Measurements from ENCODE around the gene DLX1. TPM values are rescaled to one million over a fixed set of nuclear protein-coding genes. Genes with fewer than 3 reads are reported as not detected.

DLX1 gene
- total and polyA plus RNA-seq, 2 of the 8 experiments (the other 6 are each of a cell fraction or from before 2014, with no cell fraction given), result 0.11 TPM; not detected in 1

DNA sequence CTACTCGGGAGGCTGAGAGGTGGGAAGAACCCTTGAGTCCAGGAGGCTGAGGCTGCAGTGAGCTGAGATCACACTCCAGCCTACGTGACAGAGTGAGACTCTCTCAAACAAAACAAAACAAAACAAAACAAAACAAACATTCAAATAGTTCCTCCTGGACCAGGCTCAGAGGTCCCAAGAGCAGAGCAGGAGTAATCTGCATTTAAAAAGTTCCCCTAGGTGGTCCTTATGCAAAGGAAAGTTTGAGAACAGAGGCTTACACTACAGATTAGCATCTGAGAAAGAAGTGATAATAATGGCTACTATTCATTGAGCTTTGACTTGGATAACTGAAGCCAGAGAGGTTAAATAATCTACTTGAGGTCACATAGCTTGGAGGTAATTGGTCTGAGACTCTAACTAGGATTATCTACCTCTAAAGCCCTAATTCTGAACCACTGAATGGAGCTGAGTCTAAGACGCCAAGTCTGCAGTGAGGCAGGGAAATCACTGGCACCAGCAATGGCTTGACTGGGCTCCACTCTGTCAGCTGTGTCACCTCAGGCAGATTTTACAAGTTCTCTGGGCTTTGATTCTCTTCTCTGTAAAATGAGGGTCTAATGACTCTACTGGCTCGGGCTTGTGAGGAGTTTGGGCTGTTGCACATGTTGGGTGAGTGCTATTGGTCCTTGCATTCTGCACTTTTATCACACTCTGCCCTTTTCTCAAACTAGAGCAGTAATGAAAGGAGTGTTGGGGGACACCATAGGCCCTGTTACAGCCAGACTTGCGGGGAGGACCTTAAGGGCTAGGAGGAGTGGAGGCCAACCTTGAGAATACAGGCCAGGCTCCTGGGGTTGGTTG, 46.6 kb downstream of the DLX1 start (continued):
- TF ChIP-seq, protein P1, sequence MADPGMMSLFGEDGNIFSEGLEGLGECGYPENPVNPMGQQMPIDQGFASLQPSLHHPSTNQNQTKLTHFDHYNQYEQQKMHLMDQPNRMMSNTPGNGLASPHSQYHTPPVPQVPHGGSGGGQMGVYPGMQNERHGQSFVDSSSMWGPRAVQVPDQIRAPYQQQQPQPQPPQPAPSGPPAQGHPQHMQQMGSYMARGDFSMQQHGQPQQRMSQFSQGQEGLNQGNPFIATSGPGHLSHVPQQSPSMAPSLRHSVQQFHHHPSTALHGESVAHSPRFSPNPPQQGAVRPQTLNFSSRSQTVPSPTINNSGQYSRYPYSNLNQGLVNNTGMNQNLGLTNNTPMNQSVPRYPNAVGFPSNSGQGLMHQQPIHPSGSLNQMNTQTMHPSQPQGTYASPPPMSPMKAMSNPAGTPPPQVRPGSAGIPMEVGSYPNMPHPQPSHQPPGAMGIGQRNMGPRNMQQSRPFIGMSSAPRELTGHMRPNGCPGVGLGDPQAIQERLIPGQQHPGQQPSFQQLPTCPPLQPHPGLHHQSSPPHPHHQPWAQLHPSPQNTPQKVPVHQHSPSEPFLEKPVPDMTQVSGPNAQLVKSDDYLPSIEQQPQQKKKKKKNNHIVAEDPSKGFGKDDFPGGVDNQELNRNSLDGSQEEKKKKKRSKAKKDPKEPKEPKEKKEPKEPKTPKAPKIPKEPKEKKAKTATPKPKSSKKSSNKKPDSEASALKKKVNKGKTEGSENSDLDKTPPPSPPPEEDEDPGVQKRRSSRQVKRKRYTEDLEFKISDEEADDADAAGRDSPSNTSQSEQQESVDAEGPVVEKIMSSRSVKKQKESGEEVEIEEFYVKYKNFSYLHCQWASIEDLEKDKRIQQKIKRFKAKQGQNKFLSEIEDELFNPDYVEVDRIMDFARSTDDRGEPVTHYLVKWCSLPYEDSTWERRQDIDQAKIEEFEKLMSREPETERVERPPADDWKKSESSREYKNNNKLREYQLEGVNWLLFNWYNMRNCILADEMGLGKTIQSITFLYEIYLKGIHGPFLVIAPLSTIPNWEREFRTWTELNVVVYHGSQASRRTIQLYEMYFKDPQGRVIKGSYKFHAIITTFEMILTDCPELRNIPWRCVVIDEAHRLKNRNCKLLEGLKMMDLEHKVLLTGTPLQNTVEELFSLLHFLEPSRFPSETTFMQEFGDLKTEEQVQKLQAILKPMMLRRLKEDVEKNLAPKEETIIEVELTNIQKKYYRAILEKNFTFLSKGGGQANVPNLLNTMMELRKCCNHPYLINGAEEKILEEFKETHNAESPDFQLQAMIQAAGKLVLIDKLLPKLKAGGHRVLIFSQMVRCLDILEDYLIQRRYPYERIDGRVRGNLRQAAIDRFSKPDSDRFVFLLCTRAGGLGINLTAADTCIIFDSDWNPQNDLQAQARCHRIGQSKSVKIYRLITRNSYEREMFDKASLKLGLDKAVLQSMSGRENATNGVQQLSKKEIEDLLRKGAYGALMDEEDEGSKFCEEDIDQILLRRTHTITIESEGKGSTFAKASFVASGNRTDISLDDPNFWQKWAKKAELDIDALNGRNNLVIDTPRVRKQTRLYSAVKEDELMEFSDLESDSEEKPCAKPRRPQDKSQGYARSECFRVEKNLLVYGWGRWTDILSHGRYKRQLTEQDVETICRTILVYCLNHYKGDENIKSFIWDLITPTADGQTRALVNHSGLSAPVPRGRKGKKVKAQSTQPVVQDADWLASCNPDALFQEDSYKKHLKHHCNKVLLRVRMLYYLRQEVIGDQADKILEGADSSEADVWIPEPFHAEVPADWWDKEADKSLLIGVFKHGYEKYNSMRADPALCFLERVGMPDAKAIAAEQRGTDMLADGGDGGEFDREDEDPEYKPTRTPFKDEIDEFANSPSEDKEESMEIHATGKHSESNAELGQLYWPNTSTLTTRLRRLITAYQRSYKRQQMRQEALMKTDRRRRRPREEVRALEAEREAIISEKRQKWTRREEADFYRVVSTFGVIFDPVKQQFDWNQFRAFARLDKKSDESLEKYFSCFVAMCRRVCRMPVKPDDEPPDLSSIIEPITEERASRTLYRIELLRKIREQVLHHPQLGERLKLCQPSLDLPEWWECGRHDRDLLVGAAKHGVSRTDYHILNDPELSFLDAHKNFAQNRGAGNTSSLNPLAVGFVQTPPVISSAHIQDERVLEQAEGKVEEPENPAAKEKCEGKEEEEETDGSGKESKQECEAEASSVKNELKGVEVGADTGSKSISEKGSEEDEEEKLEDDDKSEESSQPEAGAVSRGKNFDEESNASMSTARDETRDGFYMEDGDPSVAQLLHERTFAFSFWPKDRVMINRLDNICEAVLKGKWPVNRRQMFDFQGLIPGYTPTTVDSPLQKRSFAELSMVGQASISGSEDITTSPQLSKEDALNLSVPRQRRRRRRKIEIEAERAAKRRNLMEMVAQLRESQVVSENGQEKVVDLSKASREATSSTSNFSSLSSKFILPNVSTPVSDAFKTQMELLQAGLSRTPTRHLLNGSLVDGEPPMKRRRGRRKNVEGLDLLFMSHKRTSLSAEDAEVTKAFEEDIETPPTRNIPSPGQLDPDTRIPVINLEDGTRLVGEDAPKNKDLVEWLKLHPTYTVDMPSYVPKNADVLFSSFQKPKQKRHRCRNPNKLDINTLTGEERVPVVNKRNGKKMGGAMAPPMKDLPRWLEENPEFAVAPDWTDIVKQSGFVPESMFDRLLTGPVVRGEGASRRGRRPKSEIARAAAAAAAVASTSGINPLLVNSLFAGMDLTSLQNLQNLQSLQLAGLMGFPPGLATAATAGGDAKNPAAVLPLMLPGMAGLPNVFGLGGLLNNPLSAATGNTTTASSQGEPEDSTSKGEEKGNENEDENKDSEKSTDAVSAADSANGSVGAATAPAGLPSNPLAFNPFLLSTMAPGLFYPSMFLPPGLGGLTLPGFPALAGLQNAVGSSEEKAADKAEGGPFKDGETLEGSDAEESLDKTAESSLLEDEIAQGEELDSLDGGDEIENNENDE (IDR thresholded peaks at IDR 0.05; ENCODE audit: insufficient replicate concordance, low read length), result peak; percentile 82
- TF ChIP-seq RBBP5 (IDR thresholded peaks at IDR 0.05; ENCODE audit: borderline replicate concordance, low read depth, low read length) (no peak), ASH2L (IDR thresholded peaks at IDR 0.05; ENCODE audit: low read length) (peak; percentile 13), CBX8 (IDR thresholded peaks at IDR 0.05; ENCODE audit: borderline replicate concordance, low read depth, low read length) (no peak), CHD2 (IDR thresholded peaks at IDR 0.05; ENCODE audit: low read length) (no peak), EGR1 (IDR thresholded peaks at IDR 0.05; ENCODE audit: borderline replicate concordance, low read depth, low read length) (no peak), GABPA (IDR thresholded peaks at IDR 0.05; ENCODE audit: borderline replicate concordance, insufficient read depth, low read length) (no peak), SIX5 (IDR thresholded peaks at IDR 0.05; ENCODE audit: low read depth, low read length) (no peak), CHD1 (IDR thresholded peaks at IDR 0.05; ENCODE audit: low read depth, low read length) (no peak), ZNF274 (IDR thresholded peaks at IDR 0.05; ENCODE audit: borderline replicate concordance, extremely low read depth, low read length) (no peak), HDAC6 (IDR thresholded peaks at IDR 0.05; ENCODE audit: low read depth, low read length) (no peak)

Measured in H1 (cell line).